ENCODE data around the gene DNMBP. TPM values are rescaled to one million over a fixed set of nuclear protein-coding genes. Genes with fewer than 3 reads are reported as not detected.
"Not testable (repeated sequence)": the region's sequence is repeated elsewhere in the genome, so short reads cannot be mapped to it uniquely, and the experiment has no call there.

DNMBP gene
- total RNA-seq, 4 donors from 2014 or later: 17.9 to 37.6 (median 20.6) TPM

DNA sequence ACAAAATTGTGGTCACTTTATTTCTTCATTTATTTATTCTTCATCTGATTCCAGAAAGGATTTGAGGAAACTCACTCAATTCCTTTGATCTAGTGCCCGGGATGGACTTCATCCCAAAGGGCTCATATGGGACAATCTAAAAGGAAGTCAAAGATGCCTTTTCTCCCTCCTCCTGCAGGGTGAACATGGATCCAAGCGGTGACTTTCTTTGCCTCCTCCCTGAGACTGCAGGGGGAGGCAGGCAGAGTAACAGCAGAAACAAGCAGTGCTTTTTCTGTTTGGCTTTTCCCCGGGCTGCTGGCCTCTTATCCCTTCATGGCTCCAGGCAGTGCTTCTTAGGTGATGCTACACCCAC lies 10.0 kb upstream of the DNMBP start:
- no peaks in the 10 kb centered on the region for H3K4me1 ChIP-seq
- ATAC-seq: no peak
- no peaks in the 10 kb centered on the region for H3K36me3 ChIP-seq
- H3K4me3 ChIP-seq: no peak overlapping the region
- TF ChIP-seq POLR2AphosphoS5 (IDR thresholded peaks at IDR 0.05) (no peak), POLR2A (IDR thresholded peaks at IDR 0.05) (no peak), EP300 (IDR thresholded peaks at IDR 0.05) (no peak)
- TF ChIP-seq, protein P1, sequence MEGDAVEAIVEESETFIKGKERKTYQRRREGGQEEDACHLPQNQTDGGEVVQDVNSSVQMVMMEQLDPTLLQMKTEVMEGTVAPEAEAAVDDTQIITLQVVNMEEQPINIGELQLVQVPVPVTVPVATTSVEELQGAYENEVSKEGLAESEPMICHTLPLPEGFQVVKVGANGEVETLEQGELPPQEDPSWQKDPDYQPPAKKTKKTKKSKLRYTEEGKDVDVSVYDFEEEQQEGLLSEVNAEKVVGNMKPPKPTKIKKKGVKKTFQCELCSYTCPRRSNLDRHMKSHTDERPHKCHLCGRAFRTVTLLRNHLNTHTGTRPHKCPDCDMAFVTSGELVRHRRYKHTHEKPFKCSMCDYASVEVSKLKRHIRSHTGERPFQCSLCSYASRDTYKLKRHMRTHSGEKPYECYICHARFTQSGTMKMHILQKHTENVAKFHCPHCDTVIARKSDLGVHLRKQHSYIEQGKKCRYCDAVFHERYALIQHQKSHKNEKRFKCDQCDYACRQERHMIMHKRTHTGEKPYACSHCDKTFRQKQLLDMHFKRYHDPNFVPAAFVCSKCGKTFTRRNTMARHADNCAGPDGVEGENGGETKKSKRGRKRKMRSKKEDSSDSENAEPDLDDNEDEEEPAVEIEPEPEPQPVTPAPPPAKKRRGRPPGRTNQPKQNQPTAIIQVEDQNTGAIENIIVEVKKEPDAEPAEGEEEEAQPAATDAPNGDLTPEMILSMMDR (IDR thresholded peaks at IDR 0.05): no peak
- H3K9me3 ChIP-seq: no peaks in the 10 kb centered on the region
- H3K27me3 ChIP-seq: no peaks in the 10 kb centered on the region
- WGBS, 2 donors (ENCODE audit: low coverage in 1 of 2): 23 to 40% methylated on average over 2 to 3 of the region's 3 CpGs
- H3K27ac ChIP-seq: no peak overlapping the region

DNA sequence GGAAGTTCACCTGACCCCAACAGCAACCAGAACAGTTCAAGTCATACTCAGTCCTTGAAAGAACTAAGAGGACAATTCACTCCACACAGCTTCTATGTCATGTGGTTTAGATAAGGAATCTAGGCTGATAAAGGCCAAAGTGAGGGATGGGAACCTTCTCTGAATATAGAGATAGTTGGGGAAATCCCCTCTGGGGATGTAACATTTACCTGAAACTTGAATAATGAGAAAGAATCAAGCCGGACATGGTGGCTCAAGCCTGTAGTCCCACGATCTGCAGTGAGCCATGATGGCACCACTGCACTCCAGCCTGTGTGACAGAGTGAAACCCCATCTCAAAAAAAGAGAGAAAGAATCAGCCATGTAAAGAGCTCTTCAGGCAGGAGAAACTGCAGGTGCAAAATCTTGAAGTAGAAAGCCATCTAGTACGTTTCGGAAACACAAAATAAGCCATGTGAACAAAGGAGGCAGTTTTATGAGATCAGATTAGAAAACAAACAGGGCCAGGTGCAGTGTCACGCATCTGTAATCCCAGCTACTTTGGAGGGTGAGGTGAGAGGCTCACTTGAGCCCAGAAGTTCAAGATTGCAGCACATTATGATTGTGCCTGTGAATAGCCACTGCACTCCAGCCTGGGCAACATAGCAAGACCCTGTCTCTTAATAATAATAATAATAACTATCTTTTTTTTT lies 4.5 kb upstream of the DNMBP start:
- no peak overlapping the region for H3K4me3 ChIP-seq
- WGBS, 2 donors (ENCODE audit: low coverage in 1 of 2): 75 to 85% methylated on average over 3 to 5 of the region's 5 CpGs
- no peak for ATAC-seq
- no peak overlapping the region for H3K27ac ChIP-seq
- H3K9me3 ChIP-seq: no peaks in the 10 kb centered on the region
- TF ChIP-seq EP300 (IDR thresholded peaks at IDR 0.05): no peak
- TF ChIP-seq, protein P1 (IDR thresholded peaks at IDR 0.05): no peak
- H3K36me3 ChIP-seq: no peaks in the 10 kb centered on the region
- H3K4me1 ChIP-seq: peaks cover 0 to 10% (median 0%) of the 10 kb centered on the region in 3 donors
- H3K27me3 ChIP-seq: no peaks in the 10 kb centered on the region

DNA sequence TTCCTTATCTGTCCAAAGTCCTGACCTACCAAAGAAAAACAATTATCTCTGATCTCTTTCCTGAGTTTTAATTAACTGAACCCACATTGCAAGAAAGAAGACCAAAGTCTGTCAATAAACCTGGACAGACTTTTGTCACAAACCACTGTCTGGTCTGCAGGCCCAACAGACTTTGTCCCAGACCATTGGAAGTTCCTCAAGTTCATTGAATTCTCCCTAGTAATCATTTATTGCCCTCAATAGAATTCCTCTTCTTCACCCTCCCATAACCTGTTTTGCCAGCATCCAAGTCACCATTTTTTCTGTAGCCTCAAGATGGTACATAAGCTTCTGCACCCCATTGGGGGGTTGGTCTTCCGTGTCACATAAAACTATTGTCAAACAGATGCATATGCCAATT lies 3.9 kb upstream of the DNMBP start:
- TF ChIP-seq EP300 (IDR thresholded peaks at IDR 0.05): no peak
- TF ChIP-seq POLR2AphosphoS5 (IDR thresholded peaks at IDR 0.05): no peak
- no peak for TF ChIP-seq POLR2A (IDR thresholded peaks at IDR 0.05)
- TF ChIP-seq, protein P1 (IDR thresholded peaks at IDR 0.05): no peak
- Histone ChIP-seq H3K27me3 (no peaks in the 10 kb centered on the region), H3K4me3 (no peak overlapping the region), H3K27ac (no peak overlapping the region), H3K4me1 (peaks cover 0 to 15% (median 0%) of the 10 kb centered on the region in 3 donors), H3K9me3 (no peaks in the 10 kb centered on the region), H3K36me3 (no peaks in the 10 kb centered on the region)
- WGBS, 2 donors (ENCODE audit: low coverage in 1 of 2): 83 to 88% methylated on average over 1 of the region's 1 CpG
- no peak for ATAC-seq

DNA sequence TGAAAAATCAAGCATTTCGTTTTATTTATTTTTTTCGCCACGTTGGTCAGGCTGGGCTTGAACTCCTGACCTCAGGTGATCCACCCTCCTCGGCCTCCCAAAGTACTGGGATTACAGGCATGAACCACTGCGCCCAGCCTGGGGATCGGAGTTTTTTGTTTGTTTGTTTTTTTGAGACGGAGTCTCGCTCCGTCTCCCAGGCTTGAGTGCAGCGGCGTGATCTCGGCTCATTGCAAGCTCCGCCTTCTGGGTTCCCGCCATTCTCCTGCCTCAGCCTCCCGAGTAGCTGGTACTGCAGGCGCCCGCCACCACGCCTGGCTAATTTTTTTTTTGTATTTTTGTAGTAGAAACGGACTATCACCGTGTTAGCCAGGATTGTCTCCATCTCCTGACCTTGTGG lies 2.2 kb upstream of the DNMBP start:
- H3K27me3 ChIP-seq, H3K4me3 ChIP-seq, H3K9me3 ChIP-seq, H3K36me3 ChIP-seq, H3K27ac ChIP-seq, ATAC-seq: not testable (repeated sequence)
- H3K4me1 ChIP-seq: peaks cover 0 to 32% (median 16%) of the 10 kb centered on the region in 3 donors
- WGBS, 2 donors (ENCODE audit: low coverage in 1 of 2): 77 to 91% methylated on average over 4 to 10 of the region's 20 CpGs

DNA sequence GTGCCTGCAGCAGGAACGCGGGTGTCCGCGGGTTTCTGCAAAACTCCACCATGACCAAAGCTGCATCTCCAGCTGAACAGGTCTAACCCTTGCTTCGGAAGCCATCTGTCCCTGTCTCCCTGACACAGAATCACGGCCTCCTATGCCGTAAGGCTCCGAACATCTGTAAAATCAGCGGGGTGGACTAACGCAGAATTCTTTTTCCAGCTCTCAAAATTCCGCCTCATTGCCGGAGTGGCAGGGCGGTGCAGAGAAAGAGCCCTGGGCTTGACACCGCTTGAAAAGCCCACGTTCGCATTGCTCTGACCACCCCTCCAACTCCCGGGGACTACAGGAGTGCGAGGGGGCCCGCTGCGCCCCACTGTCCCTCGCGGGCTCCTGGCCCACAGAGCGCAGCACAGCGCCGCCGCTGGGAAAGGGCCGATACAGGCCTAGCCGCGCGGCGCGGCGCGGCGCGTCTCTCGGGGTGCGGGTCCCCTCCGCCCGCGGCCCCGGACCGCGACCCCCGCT lies 409 bp downstream of the DNMBP start:
- WGBS, 2 donors (ENCODE audit: low coverage in 1 of 2): 0% methylated on average over 13 of the region's 45 CpGs; no CpG with 5 or more reads in 1 of the 2 donors
- H3K36me3 ChIP-seq: no peaks in the 10 kb centered on the region
- peak; percentile 84 for ATAC-seq

More for the DNA sequence above, 409 bp downstream of the DNMBP start:
- no peaks in the 10 kb centered on the region for H3K27me3 ChIP-seq
- TF ChIP-seq, protein P1 (IDR thresholded peaks at IDR 0.05): peak in 3 of 4 experiments; percentile 39 to 54 (median 53)
- no peak for TF ChIP-seq EP300 (IDR thresholded peaks at IDR 0.05)
- no peak for TF ChIP-seq POLR2AphosphoS5 (IDR thresholded peaks at IDR 0.05)
- no peak for TF ChIP-seq POLR2A (IDR thresholded peaks at IDR 0.05)
- H3K9me3 ChIP-seq: no peaks in the 10 kb centered on the region
- peak overlapping the region; percentile 44 to 94 (median 90) for H3K27ac ChIP-seq
- H3K4me1 ChIP-seq: peaks cover 0 to 56% (median 35%) of the 10 kb centered on the region in 3 donors
- peak overlapping the region; percentile 63 to 72 for H3K4me3 ChIP-seq
